Epithelial cell of proximal tubule (primary cell): ENCODE measurements around the gene WDR45B. TPM values are rescaled to one million over a fixed set of nuclear protein-coding genes. Genes with fewer than 3 reads are reported as not detected.
A peak's percentile ranks its signal among the peaks of the same experiment; 100 is the strongest.

Source experiments
- DNase-seq: peaks from one replicate; pipeline ENCODE4 v3.0.0-alpha.2; 2011; ENCODE audit warnings: low read depth
- H3K4me3 ChIP-seq: 2 replicates; pipeline ENCODE4 v1.5.1; 2011; ENCODE audit warnings: low read depth, mild to moderate bottlenecking, low read length
- total RNA-seq: library from RNA; depleted of rRNA; stranded (reverse); fragments of >200 nt; gene quantifications from 2 replicates; pipeline ENCODE4 v1.2.3, GENCODE V29; 2015
- TF ChIP-seq, protein P1 (sequence below): conservative IDR thresholded peaks from 2 replicates; pipeline ENCODE4 v1.5.1; 2012; ENCODE audit warnings: low read depth, mild to moderate bottlenecking, low read length

The WDR45B gene
- total RNA-seq, 1 donor from 2014 or later: 81.3 TPM

DNA sequence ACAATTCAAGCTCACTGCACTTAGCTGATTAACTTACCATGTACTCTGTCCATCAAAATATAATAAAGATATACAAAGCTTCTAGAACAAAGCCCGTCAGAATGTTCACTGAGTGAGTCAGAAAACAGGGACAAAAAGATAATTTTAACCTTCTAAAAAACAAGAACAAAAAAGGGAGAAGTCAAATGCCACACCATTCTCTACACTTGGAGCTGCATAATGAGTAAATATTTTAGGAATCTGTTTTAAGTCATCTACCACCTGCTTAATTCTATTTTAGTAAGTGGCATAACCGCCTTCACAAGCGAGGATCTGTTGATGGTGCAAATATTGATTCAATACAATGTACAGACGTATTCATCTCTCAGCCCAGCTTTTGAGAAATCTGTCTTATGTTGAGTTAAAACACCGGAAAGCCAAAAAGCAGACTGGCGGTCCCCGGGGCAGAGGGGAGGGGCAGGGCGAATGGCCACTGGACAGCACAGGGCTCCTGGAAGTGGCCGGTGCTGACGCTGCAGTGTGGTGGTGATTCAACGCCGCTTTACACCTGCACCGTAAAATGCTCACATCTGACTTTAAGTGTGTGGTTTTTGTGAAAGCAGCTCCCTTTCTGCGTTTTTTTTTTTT is 30.1 kb upstream of the WDR45B start:
- no peak overlapping the region for H3K4me3 ChIP-seq
- no peak for DNase-seq
- TF ChIP-seq, protein P1, sequence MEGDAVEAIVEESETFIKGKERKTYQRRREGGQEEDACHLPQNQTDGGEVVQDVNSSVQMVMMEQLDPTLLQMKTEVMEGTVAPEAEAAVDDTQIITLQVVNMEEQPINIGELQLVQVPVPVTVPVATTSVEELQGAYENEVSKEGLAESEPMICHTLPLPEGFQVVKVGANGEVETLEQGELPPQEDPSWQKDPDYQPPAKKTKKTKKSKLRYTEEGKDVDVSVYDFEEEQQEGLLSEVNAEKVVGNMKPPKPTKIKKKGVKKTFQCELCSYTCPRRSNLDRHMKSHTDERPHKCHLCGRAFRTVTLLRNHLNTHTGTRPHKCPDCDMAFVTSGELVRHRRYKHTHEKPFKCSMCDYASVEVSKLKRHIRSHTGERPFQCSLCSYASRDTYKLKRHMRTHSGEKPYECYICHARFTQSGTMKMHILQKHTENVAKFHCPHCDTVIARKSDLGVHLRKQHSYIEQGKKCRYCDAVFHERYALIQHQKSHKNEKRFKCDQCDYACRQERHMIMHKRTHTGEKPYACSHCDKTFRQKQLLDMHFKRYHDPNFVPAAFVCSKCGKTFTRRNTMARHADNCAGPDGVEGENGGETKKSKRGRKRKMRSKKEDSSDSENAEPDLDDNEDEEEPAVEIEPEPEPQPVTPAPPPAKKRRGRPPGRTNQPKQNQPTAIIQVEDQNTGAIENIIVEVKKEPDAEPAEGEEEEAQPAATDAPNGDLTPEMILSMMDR: no peak

DNA sequence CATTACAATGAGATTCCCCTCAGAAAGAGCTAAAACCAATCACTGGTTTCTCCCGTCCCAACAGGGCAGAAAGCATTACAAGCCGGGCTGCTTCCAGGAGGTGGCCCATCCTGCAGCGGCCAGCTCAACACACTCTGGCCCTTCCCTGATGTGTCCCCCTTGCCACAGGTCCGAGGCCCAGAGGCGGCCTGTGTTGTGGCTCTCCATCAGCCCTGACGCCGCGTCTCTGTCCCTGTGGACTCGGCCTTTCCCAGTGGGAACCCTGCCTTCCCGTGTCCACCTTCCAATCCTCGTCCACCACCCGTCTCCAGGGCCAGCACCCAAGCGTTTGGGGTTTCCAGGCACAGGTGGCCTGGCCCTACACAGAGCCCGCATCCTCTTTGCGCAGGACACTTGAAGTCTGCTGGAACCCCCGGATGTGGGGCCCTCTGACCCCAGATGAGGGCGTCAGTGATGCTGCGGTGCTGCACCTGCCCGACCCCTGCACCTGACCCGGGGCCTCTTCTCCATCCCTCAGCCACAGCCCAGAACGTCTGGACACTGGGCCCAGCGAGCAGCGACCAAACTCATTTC is 29.2 kb upstream of the WDR45B start:
- H3K4me3 ChIP-seq: no peak overlapping the region
- TF ChIP-seq, protein P1: no peak
- DNase-seq: no peak

DNA sequence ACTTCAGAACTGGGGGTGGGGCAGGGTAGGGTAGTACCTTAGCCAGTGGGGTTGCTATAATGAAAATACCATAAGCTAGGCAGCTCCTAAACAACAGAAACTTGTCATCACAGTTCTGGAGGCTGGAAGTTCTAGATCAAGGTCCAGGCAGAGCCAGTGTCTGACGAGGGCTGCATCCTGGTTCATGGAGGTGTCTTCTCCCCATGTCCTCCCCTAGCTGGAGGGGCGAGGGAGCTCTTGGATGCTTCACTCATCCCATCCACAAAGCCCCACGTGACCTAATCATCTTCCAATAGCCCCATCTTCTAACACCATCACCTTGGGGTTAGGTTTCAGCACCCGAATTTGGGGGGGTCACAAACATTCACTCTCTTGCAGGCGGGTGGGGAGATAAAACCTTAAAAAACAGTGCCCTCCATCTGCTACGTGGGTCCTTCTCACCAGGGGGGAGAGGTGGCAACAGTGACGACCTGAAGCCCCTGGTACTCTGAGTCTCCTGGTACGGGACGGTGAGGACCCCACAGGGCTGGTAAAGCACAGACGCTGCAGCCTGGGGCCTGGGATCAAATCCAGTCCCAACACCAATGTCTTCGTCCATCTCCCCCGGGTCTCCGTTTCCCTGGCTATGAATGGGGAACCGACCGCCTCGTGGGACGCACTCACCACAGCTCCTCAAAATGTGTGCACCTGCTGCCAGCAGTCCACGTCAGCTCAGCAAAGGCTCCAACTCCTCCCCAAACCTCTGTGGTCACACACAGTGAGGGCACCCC is 27.4 kb upstream of the WDR45B start:
- DNase-seq: no peak
- TF ChIP-seq, protein P1: no peak
- H3K4me3 ChIP-seq: no peak overlapping the region

- TF ChIP-seq, protein P1: no peak
- no peak overlapping the region for H3K4me3 ChIP-seq
- DNase-seq: no peak
Measured at GRCh38 chr17:82674656-82675475, 26.6 kb upstream of the WDR45B start.

DNA sequence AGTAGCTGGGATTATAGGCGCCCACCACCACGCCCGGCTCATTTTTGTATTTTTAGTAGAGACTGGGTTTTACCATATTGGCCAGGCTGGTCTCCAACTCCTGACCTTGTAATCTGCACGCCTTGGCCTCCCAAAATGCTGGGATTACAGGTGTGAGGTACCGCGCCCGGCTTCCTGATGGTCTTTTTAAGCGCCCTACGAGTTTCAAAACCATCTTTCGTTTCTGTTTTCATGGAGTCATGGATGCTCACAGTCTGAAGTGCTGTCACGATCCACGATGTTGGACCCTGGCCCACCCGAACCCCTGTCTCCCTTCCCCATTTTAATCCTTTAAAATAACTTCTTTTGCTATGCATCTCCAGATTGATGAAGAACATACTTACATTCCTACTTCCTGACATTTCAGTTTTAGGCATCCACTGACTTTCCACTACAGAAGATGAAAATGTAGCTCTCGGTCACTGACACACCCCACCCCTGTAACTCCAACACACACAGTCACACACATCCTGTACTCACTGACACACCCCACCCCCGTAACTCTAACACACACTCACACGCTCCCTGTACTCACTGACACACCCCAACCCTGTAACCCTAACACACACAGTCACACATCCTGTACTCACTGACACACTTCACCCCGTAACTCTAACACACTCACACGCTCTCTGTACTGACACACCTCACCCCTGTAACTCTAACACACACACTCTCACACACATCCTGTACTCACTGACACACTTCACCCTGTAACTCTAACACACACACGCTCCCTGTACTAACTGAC is 22.6 kb upstream of the WDR45B start:
- TF ChIP-seq, protein P1: no peak
- no peak overlapping the region for H3K4me3 ChIP-seq
- no peak for DNase-seq

- peak overlapping the region; percentile 28 for H3K4me3 ChIP-seq
- no peak for DNase-seq
- TF ChIP-seq, protein P1: peak; percentile 79
Measured at GRCh38 chr17:82668631-82669099, 20.4 kb upstream of the WDR45B start.
